HG03460 (cell line): ENCODE data around the gene COG5.

ENCODE experiments used
- ATAC-seq: cut with Tn5 transposase; IDR thresholded peaks from one replicate; pipeline ENCODE4 v1.9.1; 2021; ENCODE audit not compliant: unreplicated experiment

Gene COG5

GRCh38 chr7:107344799-107345198, 218.9 kb downstream of the COG5 start:
- no peak for ATAC-seq

GRCh38 chr7:107344286-107344685, 219.4 kb downstream of the COG5 start:
- ATAC-seq: no peak

GRCh38 chr7:107338080-107338479, 225.6 kb downstream of the COG5 start:
- ATAC-seq: no peak

GRCh38 chr7:107332488-107333269, 231.0 kb downstream of the COG5 start:
- ATAC-seq: peak; percentile 64

GRCh38 chr7:107330478-107330877, 233.2 kb downstream of the COG5 start:
- no peak for ATAC-seq

DNA sequence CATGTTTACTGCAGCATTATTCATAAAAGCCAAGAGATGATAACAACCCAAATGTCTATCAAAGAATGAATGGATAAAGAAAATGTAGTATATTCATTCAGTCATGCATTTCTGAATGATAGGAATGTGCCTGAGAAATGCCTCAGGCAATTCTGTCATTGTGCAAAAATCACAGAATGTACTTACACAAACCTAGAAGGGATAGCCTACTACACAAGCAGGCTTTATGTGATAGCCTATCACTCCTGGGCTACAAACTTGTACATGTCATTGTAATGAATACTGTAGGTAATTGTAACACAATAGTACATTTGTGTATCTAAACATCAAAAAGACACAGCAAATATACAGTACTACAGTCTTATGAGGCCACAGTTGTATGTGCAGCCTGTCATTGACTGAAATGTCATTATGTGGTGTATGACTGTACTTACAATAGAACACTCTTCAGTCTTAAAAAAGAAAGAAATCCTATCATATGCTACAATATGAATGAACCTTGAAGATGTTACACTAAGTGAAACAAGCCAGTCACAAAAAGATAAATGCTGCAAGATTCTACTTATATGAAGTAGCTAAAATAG, 235.6 kb downstream of the COG5 start:
- ATAC-seq: no peak

DNA sequence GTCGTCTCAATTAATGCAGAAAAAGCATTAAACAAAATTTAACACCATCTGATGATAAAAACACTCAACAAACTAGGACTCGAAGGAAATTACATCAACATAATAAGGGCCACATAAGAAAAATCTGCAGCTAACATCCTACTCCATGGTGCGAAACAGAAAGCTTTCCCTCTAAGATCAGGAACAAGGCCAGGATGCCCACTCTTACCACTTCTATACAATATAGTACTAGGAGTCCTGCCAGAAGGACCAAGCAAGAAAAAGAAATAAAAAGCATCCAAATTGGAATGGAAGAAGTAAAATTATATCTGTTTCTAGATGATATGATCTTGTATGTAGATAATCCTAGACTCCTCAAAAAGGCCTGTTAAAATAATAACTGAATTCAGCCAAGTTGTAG, 237.7 kb downstream of the COG5 start:
- no peak for ATAC-seq

- no peak for ATAC-seq
Observed at GRCh38 chr7:107322015-107322414, 241.7 kb downstream of the COG5 start.

DNA sequence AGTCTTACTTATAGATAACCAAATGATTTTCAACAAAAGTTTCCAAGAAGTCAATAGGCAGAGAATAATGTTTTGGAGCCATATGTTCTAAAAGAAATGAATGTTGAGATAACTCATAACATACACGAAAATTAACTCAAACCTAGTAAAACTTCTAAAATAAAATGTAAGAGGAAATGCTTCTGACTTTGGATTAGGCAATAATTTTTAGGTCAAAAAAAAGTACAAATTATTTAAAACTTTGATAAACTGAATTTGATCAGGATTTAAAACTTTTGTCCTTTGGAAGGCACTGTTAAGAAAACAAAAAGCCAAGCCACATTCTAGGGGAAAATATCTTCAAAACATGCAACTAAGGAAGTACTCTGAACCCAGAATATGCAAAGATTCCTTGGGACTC, 242.1 kb downstream of the COG5 start:
- ATAC-seq: no peak

DNA sequence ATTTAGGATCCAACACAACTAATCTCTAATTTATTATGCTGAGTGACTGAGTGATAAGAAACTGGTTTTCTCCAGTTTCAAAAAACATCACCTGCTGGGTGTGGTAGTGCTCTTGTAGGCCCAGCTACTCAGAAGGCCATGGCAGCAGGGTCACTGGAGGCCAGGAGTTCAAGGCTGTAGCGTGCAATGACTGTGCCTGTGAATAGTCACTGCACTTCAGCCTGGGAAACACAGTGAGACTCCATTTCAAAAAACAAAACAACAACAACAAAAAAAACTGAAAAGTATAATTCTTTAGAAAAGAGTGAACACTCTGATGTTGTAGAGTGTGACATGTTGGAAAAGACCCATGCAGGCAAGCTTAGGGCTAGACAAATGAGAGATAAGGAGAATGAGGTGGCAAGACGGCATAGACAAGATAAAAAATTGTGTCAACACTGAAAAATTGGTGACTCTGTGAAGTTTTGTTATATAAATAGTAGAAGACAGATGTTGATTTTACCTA, 243.9 kb downstream of the COG5 start:
- no peak for ATAC-seq

- no peak for ATAC-seq
Observed at GRCh38 chr7:107318523-107319160, 245.1 kb downstream of the COG5 start.

DNA sequence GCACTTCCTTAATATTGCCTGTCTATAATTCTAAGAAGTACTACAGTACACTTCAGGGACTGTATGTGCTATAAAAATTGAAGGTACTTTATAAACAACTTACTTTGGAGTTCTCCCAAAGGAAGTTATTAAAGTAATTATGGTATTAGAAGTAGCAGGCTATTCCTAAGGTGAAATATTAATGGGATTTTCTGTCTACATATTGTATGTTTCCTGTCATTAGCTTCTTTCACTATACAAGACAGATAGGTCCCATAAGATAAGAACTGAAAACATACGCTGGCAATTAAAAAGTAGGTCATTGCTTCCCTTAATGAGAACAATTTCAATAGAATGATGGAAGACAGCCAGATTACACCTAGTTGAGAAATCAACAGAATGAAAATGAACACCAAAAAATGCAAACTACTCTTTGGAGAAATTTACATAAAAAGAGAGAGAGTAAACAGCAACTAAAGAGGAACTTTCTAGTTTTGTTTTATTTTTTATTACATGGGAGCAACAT, 248.0 kb downstream of the COG5 start:
- no peak for ATAC-seq

GRCh38 chr7:107313355-107313754, 250.4 kb downstream of the COG5 start:
- ATAC-seq: no peak

DNA sequence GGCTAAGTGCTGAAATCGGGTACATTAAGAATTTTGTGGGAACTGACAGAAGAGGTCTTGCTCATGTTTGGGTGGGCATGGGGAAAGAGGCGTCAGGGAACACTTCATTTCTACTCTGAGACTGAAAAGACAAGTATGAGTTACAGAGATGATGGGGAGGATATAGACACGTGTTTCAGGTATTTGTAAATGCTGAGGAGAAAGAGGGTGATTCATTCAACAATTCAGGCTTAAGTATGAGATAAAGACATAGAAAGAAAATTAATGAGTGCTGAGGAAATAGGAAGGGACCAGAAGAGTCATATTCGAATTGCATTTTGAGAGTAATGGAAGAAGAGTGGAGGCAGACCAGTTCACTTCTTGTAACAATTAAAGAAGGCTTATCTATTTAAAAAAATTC, 251.3 kb downstream of the COG5 start:
- no peak for ATAC-seq

- no peak for ATAC-seq
Observed at GRCh38 chr7:107309296-107309695, 254.4 kb downstream of the COG5 start.

- ATAC-seq: no peak
Observed at GRCh38 chr7:107304636-107305035, 259.1 kb downstream of the COG5 start.

DNA sequence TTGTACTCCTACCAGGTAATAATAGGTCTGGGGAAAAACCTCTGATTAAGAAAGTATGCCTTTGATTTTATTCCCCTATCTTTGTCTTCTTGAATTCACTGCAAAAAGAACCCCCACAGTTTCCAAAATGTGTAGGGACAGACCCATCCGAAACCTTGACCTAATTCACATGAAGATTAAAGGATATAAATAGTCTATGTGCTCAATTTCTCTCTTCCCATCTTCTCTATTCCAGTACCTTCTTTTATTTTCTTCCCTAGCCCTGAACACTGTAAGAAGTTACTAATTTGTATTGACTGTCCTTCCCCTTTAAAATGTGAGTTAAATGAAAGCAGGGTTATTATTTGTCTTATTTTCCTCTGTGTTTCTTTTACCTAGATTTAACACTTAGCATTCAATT, 259.7 kb downstream of the COG5 start:
- ATAC-seq: no peak

- ATAC-seq: no peak
Observed at GRCh38 chr7:107302250-107302847, 261.4 kb downstream of the COG5 start.

- no peak for ATAC-seq
Observed at GRCh38 chr7:107294182-107294581, 269.5 kb downstream of the COG5 start.

- ATAC-seq: no peak
Observed at GRCh38 chr7:107292591-107292990, 271.1 kb downstream of the COG5 start.

DNA sequence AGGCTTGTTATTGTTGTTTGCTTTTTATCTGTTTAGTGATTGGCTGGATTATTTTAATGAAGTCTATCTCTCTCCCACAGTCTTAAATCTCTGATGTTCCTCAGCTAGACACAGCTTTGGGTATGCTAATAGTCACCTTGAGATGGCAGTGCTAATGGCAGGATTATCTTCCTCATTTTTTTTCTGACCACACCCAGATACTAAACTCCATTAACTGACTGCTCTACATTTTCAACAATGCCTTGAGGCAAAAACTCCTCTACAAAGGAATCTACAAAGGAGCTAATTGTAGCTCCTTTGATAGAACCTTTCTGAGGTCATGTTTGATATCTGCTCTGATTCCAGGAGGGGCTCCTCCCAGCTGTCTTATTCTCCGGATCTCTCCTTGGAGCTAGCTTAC, 272.3 kb downstream of the COG5 start:
- ATAC-seq: no peak
